HG03469 (cell line): ENCODE data around the gene COL11A2.

ENCODE experiments used
- ATAC-seq: cut with Tn5 transposase; IDR thresholded peaks from one replicate; pipeline ENCODE4 v1.9.1; 2021; ENCODE audit warnings: mild to moderate bottlenecking, moderate library complexity, moderate number of reproducible peaks; ENCODE audit not compliant: unreplicated experiment

Gene COL11A2

DNA sequence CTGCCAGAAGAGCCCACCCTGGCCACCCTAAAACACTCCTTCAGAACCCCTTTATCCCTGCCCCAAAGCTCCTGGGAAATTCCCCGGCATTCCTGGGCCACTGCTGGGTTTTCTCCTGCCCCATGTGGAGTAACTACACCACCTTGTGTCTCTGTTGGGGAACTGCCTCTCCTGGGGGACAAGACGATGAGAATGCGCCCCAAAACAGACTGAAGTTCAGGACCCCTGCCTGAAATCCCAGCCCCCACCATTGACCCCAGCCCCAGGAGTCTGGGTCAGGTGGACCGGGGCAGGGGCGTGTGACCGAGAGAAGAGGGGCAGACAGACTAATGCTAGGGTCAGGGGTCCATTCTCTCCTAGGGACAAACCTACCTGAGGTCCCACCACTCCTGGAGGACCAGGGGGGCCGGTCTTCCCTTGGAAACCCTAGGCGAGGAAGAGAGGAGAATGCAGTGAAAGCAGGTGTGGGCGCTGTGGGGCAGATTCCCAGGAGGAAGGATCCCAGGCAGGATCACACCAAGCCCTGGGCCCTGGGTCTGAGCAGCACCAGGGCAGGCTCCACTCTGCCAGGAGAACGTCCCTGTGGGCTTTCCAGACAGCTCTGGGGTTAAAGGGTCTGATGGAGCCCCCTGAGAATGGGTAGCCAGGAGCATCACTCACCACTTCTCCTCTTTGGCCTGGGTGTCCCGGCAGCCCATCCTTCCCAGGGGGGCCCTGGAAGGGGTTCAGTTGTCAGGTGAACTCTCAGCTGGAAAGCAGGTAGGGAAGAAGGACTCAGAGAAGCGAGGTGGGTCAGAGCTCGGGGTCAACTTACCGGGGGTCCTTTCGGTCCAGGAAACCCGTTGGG, 19.4 kb downstream of the COL11A2 start:
- ATAC-seq = no peak

DNA sequence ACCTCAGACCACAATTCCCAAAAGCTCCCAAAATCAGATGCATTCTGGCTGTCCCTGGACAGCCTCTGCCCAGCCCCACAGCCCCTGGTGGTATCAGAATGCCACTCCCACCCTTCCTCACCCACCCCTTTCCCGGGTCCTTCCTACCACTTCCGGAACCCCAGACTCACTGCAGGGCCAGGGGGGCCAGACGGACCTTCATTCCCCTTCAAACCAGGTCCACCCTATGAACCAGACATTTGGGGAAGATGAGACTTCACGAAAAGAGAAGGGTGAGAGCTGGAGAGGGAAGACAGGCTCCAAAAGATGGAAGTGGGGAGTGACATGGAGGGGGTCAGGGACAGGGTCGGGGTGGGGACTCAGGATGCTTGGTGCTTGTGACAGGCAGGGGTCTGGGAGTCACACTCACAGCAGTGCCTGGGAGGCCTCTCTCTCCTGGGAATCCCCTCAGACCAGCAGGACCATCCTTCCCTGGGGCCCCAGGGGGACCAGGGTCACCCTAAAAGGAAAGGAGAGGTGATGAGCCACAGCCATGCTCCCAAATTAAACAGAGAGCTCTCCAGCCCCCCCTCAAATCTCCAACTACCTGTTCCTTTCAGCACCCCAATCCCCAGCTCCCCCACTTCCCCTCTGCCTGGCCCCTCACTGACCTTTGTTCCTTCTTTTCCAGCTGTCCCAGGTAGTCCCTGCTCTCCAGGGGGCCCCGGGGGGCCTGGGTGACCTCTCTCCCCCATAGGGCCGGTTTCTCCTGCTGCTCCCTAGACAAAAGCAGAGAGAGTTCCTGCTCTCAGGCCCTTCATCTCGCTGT, 20.2 kb downstream of the COL11A2 start:
- ATAC-seq = no peak

DNA sequence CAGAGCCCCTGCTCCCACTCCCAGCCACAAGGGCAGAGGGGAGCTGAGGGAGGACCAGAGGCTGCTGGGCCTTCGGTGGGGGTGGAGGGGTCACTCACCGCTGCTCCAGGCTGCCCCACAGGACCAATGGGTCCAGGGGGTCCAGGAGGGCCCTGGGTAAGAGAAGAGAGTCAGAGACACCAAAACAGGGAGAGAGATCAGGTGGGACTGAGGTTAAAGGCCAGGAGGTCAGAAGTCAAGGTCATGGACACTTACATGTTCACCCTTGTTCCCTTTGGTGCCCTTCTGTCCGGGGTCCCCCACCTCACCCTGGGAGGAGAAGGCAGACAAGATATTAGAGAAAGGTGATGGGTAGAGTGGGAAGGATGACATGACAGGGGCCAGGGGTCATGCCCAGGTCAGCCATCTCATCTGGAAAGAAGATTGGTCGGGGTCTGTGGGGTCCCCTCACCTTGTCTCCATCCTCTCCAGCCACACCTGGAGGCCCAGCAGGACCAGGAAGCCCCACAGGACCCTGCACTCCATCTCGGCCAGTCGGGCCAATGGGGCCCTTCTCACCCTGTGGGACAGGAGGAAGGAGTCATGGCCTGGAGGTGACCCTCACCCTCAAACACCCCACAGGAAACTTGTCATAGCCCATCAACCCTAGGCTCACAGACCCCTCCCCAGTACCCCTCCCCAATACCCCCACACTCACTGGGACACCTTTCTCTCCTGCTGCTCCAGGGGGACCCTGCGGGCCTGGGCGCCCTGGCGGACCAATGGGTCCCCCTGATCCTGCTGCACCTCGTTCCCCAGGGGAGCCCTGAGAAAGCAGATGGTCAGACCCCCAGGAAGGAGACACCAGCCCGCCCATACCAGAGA, 21.0 kb downstream of the COL11A2 start:
- no peak for ATAC-seq

DNA sequence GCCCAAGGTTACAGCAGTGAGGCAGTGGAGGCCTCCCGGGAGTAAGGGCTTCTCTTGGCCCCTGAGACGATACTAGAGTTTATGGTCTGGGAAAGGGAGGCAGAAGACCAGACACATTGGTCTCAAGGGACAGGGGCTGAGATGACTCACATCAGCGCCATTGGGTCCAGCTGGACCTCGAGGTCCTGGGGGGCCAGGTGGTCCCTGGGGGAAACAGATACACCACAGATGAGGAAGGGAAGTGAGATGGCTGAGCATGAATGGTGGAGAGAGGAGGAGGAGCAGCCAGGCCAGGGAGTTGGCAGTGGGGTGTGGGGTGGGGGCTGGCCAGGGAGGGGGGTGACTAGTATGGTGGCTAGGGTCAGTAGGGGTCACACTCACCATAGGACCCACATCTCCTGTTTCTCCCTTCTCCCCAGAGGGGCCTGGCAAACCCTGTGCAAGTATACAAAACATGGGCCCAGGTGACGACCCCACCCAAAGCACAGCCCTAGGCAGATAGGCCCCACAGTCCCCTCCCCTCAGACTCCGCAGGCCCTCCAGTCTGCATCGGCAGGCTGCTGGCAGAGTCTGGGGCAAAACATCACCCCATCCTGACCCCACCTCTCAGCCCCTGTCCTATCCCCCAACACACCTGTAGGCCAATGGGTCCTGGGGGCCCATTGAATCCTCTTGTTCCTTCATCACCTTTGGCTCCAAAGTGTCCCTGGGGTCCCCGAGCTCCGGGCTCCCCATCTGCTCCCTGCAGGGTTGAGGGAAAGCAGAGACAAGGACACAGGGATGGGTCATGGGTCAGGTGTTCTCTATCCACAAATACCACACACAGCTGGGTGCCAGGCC, 21.9 kb downstream of the COL11A2 start:
- ATAC-seq = no peak

DNA sequence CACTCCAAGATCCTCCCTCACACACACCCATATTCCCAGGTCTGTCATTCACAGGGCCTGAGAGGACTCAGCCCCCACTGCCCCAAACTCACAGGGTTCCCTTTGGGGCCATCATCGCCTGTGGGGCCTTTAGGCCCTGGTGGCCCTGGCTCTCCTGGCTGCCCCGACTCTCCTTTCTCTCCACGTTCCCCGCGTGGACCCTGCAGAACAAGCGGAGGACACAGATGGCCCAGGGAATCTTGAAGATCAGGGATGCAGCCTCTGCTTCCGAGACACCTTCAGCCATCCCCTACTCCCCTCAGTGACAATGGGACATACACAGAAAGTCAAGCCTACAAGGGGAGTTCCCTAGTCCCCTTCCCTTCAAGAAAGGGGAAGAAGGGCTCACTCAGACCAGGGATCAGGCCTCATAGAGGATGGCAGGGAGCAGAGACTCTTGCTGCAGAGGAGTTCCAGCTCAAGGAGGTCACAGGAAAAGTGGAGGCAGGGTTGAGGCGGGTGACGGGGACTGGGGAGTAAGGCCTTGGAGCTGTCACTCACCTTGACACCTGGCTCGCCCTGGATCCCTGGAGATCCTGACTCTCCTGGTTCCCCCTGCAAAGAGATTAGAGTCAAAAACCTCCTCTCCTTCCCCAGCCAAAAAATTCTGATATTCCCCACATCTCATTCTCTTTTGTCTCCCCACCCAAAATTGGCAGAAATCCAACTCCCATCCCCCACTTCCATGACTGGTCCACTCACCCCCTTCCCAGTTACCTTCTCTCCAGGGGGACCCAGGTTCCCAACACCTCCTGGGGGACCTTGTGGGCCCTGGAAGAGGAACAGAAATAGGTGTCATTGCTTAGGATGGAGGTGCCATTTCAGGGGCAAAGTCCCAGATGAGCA, 22.7 kb downstream of the COL11A2 start:
- ATAC-seq = no peak

DNA sequence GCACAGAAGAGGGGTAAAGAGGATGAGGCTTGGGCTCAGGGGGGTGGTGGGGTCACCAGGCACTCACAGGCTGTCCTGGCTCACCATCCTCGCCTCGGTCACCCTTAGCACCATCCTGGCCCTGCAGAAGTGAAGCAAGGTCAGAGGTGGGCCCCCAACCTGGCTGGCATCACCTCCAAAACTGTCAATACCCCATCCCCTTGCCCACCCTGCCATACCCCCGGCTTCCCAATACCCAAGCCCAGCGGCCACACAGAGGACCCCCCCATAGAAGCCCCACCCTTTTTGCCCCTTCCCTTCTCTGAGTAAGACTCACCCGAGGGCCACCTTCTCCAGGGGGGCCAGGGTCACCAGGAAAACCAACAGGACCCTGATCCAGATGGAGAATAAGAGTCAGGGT, 23.6 kb downstream of the COL11A2 start:
- no peak for ATAC-seq

DNA sequence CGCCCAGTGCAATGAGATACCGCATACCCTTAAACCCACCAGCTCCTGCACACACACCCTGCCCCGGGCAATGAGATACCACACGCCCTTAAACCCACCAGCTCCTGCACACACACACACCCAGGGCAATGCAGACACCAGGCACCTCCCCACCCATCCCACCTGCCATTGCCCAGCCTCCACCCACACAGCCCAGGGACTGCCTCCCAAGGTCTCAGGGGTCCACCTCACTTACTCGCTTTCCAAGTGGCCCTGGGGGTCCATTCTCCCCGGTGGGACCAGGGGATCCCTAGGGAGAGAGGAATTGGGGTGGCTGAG, 24.0 kb downstream of the COL11A2 start:
- ATAC-seq = no peak

DNA sequence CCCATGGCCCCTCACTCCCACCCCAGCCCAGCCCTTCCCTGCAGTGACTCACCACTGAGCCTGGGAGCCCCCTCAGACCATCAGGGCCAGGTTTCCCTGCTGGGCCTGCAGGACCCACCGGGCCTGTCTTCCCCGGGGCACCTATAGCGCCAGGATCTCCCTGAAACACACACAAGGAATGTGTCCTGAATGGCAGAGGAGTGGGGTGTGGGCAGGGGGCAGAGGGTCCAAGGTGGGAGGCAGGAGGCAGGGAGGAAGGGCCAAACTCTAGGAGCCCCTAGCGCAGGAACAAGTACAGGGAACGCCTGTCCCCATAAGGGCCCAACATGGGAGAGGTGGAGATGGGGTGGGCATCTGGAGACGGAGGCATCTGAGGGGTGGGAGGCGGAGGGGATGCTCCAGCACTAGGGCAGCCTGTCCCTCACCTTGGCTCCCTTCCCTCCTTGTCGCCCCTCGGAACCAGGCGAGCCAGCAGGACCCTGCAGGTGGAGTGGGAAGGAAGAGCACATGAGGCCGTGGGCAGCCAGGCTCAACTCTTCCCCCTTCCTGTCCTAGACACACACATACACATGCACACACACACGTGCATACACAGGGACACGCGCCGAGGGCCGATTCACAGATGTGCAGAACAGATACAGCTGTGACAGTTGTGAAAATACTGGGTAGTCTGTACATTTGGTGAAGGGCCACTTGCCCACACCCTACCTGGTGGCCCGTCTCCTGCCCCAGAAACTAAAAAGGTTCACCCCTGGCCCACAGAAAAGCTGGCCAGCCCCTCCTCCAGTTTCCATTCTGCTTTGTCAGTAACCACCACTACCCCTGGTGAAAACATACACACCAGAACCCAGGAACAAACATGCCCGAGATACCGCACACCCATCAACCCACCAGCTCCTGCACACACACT, 24.6 kb downstream of the COL11A2 start:
- no peak for ATAC-seq

DNA sequence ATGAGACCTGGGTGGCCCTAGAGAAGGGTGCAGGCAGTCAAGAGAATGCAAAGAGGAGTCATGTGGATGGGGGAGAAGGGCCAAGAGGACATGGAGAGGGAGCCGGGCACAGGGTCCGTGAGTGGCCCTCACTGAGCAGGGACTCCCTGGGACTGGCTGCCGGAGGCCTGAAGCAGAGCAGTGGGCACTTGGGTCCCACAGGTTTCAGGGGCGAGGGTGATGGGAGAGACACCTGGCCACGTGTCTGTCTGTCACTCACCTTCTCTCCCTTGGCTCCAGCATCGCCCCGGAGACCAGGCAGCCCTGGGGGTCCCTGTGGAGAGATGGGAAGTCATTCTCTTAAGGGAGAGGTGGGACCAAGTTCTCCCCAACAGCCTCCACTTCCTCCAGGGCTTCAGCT, 25.5 kb downstream of the COL11A2 start:
- no peak for ATAC-seq

DNA sequence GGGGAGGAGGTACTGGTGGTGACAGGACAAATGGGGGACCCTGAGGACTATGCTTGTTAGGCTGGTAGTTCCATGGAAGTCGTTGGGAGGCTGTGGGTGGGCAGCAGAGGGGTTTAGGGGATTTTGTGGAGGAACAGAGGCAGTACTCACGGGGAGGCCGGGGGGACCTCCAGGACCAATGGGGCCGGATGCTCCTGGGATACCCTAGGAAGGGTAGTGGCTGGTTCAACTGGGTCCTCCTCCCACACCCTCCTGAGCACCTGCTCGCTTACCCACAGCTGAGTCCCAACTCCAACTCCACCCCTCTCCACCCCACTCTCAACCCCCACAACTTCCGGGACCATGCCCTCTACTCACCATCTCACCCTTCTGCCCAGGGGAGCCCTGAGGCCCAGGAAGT, 25.9 kb downstream of the COL11A2 start:
- ATAC-seq = no peak

DNA sequence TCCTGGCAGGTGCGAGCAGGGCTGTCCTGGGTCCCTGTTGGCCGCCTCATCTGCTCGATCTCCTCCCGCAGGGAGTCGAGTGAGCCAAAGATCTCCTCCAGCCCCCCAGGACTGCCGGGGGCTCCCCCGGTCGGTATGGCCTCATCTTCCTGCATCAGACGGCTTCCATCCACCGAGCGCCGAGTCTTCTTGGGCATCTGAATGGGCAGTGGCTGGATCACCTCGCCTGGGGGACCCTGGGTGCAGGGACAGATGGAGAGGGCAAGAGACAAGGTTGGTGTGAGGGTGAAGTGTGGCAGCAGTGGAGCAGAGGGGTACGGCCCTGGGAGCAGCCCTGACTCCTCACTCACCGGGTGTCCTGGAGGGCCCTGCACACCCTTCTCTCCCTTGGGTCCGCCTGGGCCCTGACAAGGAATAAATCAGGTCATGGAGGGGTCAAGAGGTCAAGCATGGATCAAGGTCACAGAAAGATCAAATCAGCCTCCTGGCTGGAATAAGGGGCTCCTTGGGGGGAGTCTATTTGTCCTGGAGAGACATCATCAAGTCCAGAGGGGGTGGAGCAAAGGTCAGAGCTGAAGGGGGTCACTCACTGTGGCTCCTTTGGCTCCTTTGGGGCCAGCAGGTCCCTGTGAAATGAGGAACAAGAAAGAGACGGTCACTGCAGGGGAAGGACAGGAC, 26.5 kb downstream of the COL11A2 start:
- ATAC-seq = no peak

DNA sequence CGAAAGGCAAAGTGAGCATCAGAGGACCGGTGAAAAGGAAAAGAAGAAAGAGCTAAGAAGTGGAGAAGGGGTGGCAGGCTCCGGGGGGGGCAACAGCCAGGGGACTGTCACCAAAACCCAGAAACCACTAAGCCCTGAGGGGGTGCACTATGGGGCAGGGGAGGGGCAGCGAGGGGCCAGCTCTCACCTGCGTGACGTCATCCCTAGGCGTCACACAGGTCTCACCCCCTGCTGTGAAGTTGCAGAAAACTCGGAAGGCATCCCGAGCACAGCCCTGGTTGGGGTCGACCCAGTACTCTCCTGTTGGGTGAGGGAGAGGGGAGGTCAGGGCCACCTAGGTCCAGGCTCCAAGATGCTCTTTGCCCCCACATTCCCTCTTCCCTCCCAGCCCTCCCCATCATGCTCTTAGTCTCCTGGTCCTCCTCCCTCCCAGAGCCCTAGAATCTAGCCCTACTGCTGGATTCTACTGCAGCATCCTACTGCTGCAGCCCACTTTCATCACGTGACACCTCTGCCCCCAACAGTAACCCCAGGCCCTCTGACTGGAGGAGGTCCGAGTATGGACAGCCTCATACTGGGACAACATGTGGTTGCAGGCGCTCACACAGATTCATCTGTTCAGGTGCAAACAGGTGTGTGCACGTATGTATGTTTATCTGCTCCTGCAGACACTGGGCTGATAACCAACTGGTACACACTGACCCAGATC, 27.4 kb downstream of the COL11A2 start:
- no peak for ATAC-seq

DNA sequence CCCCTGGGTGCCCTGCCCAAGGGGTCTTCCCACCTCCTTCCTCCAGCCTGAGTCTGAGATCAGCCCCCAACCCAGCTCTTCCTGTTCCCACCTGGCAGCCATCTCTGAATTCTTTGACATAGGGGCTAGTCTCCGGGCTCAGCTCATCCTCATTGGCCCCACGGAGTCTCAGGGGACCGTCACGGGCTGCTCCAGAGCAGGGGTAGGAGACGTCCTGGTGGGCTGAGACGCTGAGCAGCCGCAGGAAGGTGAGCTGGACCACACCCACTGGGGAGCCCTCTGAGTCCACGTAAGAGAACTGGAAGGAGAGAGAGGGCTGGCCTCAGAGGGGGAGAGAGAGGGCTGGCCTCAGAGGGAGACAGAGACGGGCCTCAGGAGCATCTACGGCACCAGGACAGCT, 28.1 kb downstream of the COL11A2 start:
- no peak for ATAC-seq

DNA sequence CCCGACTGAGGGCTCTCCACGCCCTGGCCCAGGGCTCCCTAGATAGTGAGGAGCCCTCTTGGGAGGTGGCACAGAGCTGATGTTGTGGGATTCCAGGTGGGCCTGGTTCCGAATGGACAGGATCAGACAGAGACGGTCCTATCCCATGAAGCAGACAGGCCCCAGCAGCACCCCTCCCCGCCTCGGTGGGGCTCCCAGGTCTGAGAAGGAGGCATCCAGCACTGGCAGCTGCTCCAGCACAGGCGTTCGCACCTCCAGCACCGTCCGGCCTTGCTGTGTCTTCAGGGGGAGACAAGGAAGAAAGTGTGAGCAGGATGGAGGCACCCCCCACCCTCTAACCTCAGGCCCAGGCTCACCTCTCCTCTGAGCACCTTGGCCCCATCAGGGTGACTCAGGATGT, 28.7 kb downstream of the COL11A2 start:
- no peak for ATAC-seq

DNA sequence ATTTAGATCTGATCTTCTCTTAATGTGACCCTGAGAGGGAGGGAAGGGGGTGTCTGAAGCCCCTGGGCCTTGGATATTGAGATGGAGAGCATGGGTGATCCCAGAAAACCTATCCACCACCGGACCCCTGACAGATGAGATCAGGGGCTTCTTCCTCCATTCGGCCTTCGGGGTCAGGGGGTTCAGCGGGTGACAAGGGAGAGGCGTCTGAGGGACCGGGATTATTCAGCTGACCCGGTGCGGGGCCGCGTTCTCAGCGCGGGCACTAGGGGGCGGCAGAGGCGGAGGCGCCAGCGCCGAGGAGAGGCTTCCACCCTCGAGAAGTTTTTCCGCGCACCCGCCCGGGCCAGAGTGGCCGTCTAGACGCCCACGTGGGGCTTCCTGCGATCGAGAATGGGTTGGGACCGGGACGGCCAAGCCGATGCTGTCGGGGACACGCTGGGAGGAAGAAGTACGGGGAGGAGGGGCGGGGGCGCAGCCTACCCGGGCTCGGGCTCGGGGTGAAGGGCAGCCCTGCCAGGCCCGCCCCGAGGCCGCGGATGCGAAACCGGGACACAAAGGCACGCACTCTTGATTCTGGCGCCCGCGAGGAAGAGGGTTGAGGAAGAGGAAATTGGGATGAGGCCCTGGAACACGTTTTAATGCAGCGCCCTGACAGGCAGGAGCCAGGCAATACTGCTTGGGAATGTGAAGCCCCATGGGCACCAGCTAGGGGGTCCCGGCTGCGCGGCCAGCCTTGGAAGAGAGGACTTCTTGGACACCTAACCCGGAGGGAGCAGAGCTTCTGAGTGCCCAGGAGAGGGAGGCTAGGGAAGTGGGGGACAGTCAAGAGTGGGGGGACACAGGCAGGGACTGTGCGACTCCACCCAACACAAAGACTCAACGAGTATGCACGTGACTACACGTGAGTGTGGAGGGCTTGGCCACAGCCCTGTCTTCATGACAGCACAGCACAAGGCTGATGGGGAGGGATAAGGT, 30.6 kb downstream of the COL11A2 start:
- no peak for ATAC-seq

DNA sequence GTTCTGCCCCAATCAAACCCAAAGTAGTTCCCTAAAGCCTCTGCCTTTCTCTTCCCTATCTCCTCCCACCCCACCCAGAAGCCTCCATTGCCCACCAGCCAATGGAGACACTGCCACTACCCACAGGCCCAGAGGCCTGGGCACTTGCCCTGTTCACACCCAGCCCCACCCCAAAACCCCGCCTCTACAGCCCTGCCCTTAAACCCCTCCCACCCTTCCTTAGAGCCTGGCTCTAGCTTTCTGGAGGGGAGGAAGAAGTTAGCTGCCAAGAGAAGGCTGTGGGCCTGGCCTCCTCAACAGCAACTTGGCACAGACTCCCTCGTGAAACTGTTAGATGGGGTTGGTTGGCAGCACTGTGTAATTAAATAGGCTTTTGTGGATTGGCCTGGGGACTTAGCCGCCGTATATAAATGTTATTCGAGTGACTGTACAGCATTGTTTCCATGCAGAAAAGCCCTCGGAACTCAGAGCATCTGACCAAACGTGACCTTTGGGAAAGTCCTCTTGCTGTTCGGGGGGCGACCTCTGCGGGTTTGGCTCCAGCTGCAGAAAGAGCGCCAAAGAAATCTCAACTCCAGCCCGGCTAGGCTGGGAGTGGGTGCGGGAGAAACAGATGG, 31.4 kb downstream of the COL11A2 start:
- no peak for ATAC-seq
